ENCODE results near the gene VRK2.

Gene VRK2

GRCh38 chr2:58027029-58027428 lies 19.6 kb upstream of the VRK2 start:
- TF ChIP-seq EZH2phosphoT487 (conservative IDR thresholded peaks at IDR 0.05; ENCODE audit: low read length): no peak
- TF ChIP-seq, protein P1, sequence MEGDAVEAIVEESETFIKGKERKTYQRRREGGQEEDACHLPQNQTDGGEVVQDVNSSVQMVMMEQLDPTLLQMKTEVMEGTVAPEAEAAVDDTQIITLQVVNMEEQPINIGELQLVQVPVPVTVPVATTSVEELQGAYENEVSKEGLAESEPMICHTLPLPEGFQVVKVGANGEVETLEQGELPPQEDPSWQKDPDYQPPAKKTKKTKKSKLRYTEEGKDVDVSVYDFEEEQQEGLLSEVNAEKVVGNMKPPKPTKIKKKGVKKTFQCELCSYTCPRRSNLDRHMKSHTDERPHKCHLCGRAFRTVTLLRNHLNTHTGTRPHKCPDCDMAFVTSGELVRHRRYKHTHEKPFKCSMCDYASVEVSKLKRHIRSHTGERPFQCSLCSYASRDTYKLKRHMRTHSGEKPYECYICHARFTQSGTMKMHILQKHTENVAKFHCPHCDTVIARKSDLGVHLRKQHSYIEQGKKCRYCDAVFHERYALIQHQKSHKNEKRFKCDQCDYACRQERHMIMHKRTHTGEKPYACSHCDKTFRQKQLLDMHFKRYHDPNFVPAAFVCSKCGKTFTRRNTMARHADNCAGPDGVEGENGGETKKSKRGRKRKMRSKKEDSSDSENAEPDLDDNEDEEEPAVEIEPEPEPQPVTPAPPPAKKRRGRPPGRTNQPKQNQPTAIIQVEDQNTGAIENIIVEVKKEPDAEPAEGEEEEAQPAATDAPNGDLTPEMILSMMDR (IDR thresholded peaks at IDR 0.05; ENCODE audit: insufficient read depth, low read length, poor library complexity, severe bottlenecking): no peak
- no peaks in the 10 kb centered on the region for H3K27me3 ChIP-seq (ENCODE audit: low read length)
- H3K9ac ChIP-seq (ENCODE audit: low read length): no peak overlapping the region
- no peaks in the 10 kb centered on the region for H4K20me1 ChIP-seq (ENCODE audit: low read depth, low read length)
- H3K36me3 ChIP-seq (ENCODE audit: low read length): no peaks in the 10 kb centered on the region
- no peak overlapping the region for H3K27ac ChIP-seq (ENCODE audit: low read depth, low read length)
- H2AFZ ChIP-seq (ENCODE audit: low read depth, low read length, severe bottlenecking): no peak overlapping the region
- H3K4me2 ChIP-seq (ENCODE audit: low read depth, low read length, poor library complexity, severe bottlenecking): no peak overlapping the region
- H3F3A ChIP-seq (ENCODE audit: insufficient read depth): no peaks in the 10 kb centered on the region
- H3K79me2 ChIP-seq (ENCODE audit: insufficient read depth, low read length): no peaks in the 10 kb centered on the region
- no peak overlapping the region for H3K4me3 ChIP-seq (ENCODE audit: insufficient read depth, low read length, poor library complexity, severe bottlenecking)
- H3K9me2 ChIP-seq (replicated peaks; ENCODE audit: insufficient read depth, low read length): no peaks in the 10 kb centered on the region
- H3K9me3 ChIP-seq (ENCODE audit: insufficient read depth, low read length): no peaks in the 10 kb centered on the region

- Histone ChIP-seq H3K27ac (ENCODE audit: low read depth, low read length) (no peak overlapping the region), H3F3A (ENCODE audit: insufficient read depth) (no peaks in the 10 kb centered on the region), H3K4me3 (ENCODE audit: insufficient read depth, low read length, poor library complexity, severe bottlenecking) (no peak overlapping the region), H3K36me3 (ENCODE audit: low read length) (no peaks in the 10 kb centered on the region), H4K20me1 (ENCODE audit: low read depth, low read length) (no peaks in the 10 kb centered on the region), H2AFZ (ENCODE audit: low read depth, low read length, severe bottlenecking) (no peak overlapping the region), H3K4me2 (ENCODE audit: low read depth, low read length, poor library complexity, severe bottlenecking) (no peak overlapping the region), H3K9me2 (replicated peaks; ENCODE audit: insufficient read depth, low read length) (no peaks in the 10 kb centered on the region), H3K27me3 (ENCODE audit: low read length) (no peaks in the 10 kb centered on the region), H3K9me3 (ENCODE audit: insufficient read depth, low read length) (no peaks in the 10 kb centered on the region), H3K9ac (ENCODE audit: low read length) (no peak overlapping the region), H3K79me2 (ENCODE audit: insufficient read depth, low read length) (no peaks in the 10 kb centered on the region)
- no peak for TF ChIP-seq EZH2phosphoT487 (conservative IDR thresholded peaks at IDR 0.05; ENCODE audit: low read length)
- TF ChIP-seq, protein P1 (IDR thresholded peaks at IDR 0.05; ENCODE audit: insufficient read depth, low read length, poor library complexity, severe bottlenecking): no peak
Measured at GRCh38 chr2:58030771-58031170, 15.8 kb upstream of the VRK2 start.

DNA sequence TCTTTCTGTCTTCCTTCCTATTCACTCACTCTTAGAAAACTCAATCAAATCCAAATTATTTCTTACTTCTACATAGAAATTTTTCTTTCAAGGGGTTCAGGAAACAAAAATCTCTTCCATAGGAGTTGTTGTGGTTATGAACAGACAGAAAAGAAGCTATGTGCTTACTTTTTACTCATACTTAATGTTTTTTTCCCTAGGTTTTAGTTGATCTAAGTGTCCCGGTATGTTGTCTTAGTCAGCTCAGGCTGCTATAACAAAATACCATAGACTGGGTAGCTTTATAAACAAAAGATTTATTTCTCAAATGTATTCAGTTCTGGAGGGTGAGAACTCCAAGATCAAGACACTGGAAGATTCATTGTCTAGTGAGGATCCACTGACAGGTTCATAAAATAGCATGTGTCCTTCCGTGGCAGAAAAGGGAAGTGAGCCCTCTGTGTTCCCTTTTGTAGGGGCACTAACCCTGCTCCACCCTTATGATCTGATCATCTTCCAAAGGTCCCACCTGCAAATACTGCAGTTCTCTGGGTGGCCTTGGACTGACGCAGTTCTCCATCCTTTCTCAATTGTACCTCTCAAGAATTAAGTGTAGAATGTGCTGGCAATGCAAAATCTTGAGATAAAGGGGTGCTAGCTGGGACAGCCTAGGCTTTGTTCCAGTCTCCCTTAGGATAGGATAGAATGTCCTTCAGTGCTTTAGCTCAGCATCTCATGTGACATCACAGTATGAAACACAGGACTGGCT lies 14.4 kb upstream of the VRK2 start:
- H3F3A ChIP-seq (ENCODE audit: insufficient read depth): no peaks in the 10 kb centered on the region
- no peak overlapping the region for H3K4me3 ChIP-seq (ENCODE audit: insufficient read depth, low read length, poor library complexity, severe bottlenecking)
- TF ChIP-seq, protein P1 (IDR thresholded peaks at IDR 0.05; ENCODE audit: insufficient read depth, low read length, poor library complexity, severe bottlenecking): no peak
- no peak for TF ChIP-seq EZH2phosphoT487 (conservative IDR thresholded peaks at IDR 0.05; ENCODE audit: low read length)
- no peaks in the 10 kb centered on the region for H3K36me3 ChIP-seq (ENCODE audit: low read length)
- no peak overlapping the region for H3K9ac ChIP-seq (ENCODE audit: low read length)
- no peaks in the 10 kb centered on the region for H3K79me2 ChIP-seq (ENCODE audit: insufficient read depth, low read length)
- no peaks in the 10 kb centered on the region for H3K9me3 ChIP-seq (ENCODE audit: insufficient read depth, low read length)
- H2AFZ ChIP-seq (ENCODE audit: low read depth, low read length, severe bottlenecking): no peak overlapping the region
- no peaks in the 10 kb centered on the region for H3K9me2 ChIP-seq (replicated peaks; ENCODE audit: insufficient read depth, low read length)
- H3K27me3 ChIP-seq (ENCODE audit: low read length): no peaks in the 10 kb centered on the region
- H3K4me2 ChIP-seq (ENCODE audit: low read depth, low read length, poor library complexity, severe bottlenecking): no peak overlapping the region
- H3K27ac ChIP-seq (ENCODE audit: low read depth, low read length): no peak overlapping the region
- no peaks in the 10 kb centered on the region for H4K20me1 ChIP-seq (ENCODE audit: low read depth, low read length)

All from SU-DHL-6 (cell line).